ENCODE data around the gene RAMP1. TPM values are rescaled to one million over a fixed set of nuclear protein-coding genes. Genes with fewer than 3 reads are reported as not detected.

RAMP1 gene
- total and polyA plus RNA-seq, 9 of the 15 experiments (the other 6 are each of a cell fraction or from before 2014, with no cell fraction given): 0.72 to 0.77 TPM; not detected in 7

DNA sequence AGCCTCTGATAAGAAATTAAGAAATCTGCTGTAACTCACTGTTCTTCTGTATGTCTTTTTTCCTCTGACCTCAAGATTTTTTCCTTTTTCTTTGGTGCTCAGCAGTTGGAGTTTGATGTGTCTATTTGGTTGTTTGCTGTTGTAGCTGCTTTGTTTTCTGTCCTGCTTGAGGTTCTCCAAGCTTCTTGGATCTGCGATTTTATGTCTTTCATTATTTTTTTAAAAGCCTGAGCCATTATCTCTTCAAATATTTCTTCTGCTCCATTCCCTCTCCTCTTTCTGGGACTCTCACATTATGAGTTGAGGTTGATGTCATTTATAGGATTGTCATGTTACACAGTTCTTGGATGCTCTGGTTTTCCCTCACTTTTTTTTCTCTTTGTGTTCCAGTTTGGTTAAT is 47.7 kb downstream of the RAMP1 start:
- intact Hi-C loops (cut with micrococcal nuclease) (no loop called here), in situ Hi-C loops (cut with MboI) (no loop called here)
- no peaks in the 10 kb centered on the region for H3K27me3 ChIP-seq (ENCODE audit: control insufficient read depth in 2 of 2, insufficient read depth in 2 of 2, low read length in 2 of 2)
- TF ChIP-seq TRIM28 (IDR thresholded peaks at IDR 0.05): peak; percentile 48; the same call in 1 of the 2 replicates
- no peak for TF ChIP-seq NELFE (IDR thresholded peaks at IDR 0.05; ENCODE audit: insufficient read depth, insufficient read length)
- H4K20me1 ChIP-seq (replicated peaks; ENCODE audit: control insufficient read depth, insufficient read depth, low read length): no peaks in the 10 kb centered on the region
- H3K36me3 ChIP-seq (ENCODE audit: control insufficient read depth, insufficient read depth, low read length): no peaks in the 10 kb centered on the region; the same call in 2 of the 3 replicates
- peaks cover 4% of the 10 kb centered on the region; the same call in 1 of the 2 replicates for H3K9me3 ChIP-seq (replicated peaks; ENCODE audit: control insufficient read depth, insufficient read depth, low read depth, low read length)
- no peak for ATAC-seq
- H3K4me2 ChIP-seq (ENCODE audit: insufficient read depth, low read length): no peak overlapping the region
- H3K9me1 ChIP-seq (ENCODE audit: control insufficient read depth, insufficient read depth, low read length): no peaks in the 10 kb centered on the region
- no peak overlapping the region for H3K9ac ChIP-seq (ENCODE audit: insufficient read depth in 1 of 2, low read depth in 2 of 2, low read length in 2 of 2)
- CTCF ChIA-PET (ENCODE audit: low intra/inter-chr PET ratio): no interaction called here
- no peak for FAIRE-seq
- H3K79me2 ChIP-seq (ENCODE audit: control insufficient read depth, insufficient read depth, low read length): no peaks in the 10 kb centered on the region
- H3K27ac ChIP-seq (ENCODE audit: extremely low read depth, low read depth, low read length): no peak overlapping the region
- no TSS peak for BruUV-seq (replicated peaks)
- POLR2A ChIA-PET: no interaction called here
- H2AFZ ChIP-seq (ENCODE audit: low read depth, low read length): no peak overlapping the region
- 11% methylated on average over 1 of the region's 1 CpG for WGBS (ENCODE audit: insufficient coverage, low coverage, missing lambda C conversion rate)
- no peak overlapping the region for H3K4me3 ChIP-seq
- no peak for DNase-seq (ENCODE audit: extremely low read depth in 1 of 4, low spot score in 3 of 4)
- peaks cover 0 to 12% of the 10 kb centered on the region in 2 experiments; a peak in 3 of 5 replicates for H3K4me1 ChIP-seq (replicated peaks in 1 of 2; ENCODE audit: control insufficient read depth in 2 of 2, insufficient read depth in 2 of 2, low read length in 2 of 2)

- intact Hi-C loops (cut with micrococcal nuclease) (no loop called here), in situ Hi-C loops (cut with MboI) (no loop called here)
- POLR2A ChIA-PET: interaction anchor here (0.5 kb wide), 1 partner anchor 130 kb away, joined by 3 read pairs; no protein-coding TSS in a partner anchor
- H3K9me1 ChIP-seq (ENCODE audit: control insufficient read depth, insufficient read depth, low read length): no peaks in the 10 kb centered on the region
- DNase-seq (ENCODE audit: extremely low read depth in 1 of 4, low spot score in 3 of 4): no peak
- no peak overlapping the region for H3K4me2 ChIP-seq (ENCODE audit: insufficient read depth, low read length)
- H4K20me1 ChIP-seq (replicated peaks; ENCODE audit: control insufficient read depth, insufficient read depth, low read length): no peaks in the 10 kb centered on the region
- no peak for FAIRE-seq
- no peaks in the 10 kb centered on the region for H3K79me2 ChIP-seq (ENCODE audit: control insufficient read depth, insufficient read depth, low read length)
- CTCF ChIA-PET (ENCODE audit: low intra/inter-chr PET ratio): interaction anchor here (0.6 kb wide), 1 partner anchor 286 kb away, joined by 3 read pairs; no protein-coding TSS in a partner anchor
- peaks cover 4% of the 10 kb centered on the region; the same call in 1 of the 2 replicates for H3K9me3 ChIP-seq (replicated peaks; ENCODE audit: control insufficient read depth, insufficient read depth, low read depth, low read length)
- no peak overlapping the region for H3K9ac ChIP-seq (ENCODE audit: insufficient read depth in 1 of 2, low read depth in 2 of 2, low read length in 2 of 2)
- H3K27me3 ChIP-seq (ENCODE audit: control insufficient read depth in 2 of 2, insufficient read depth in 2 of 2, low read length in 2 of 2): no peaks in the 10 kb centered on the region
- peaks cover 0 to 11% of the 10 kb centered on the region in 2 experiments; a peak in 3 of 5 replicates for H3K4me1 ChIP-seq (replicated peaks in 1 of 2; ENCODE audit: control insufficient read depth in 2 of 2, insufficient read depth in 2 of 2, low read length in 2 of 2)
- no peak for ATAC-seq
- no peak overlapping the region for H2AFZ ChIP-seq (ENCODE audit: low read depth, low read length)
- H3K36me3 ChIP-seq (ENCODE audit: control insufficient read depth, insufficient read depth, low read length): no peaks in the 10 kb centered on the region; the same call in 2 of the 3 replicates
- no peak overlapping the region for H3K27ac ChIP-seq (ENCODE audit: extremely low read depth, low read depth, low read length)
- WGBS (ENCODE audit: insufficient coverage, low coverage, missing lambda C conversion rate): 32% methylated on average over 12 of the region's 13 CpGs
- no TSS peak for BruUV-seq (replicated peaks)
- H3K4me3 ChIP-seq: no peak overlapping the region
- no peak for TF ChIP-seq ZBTB43 (CRISPR knock-in tag; IDR thresholded peaks at IDR 0.05)
- no peak for TF ChIP-seq ZFP36 (IDR thresholded peaks at IDR 0.05; ENCODE audit: low read depth, low read length, partially characterized antibody)
- TF ChIP-seq, protein P1, sequence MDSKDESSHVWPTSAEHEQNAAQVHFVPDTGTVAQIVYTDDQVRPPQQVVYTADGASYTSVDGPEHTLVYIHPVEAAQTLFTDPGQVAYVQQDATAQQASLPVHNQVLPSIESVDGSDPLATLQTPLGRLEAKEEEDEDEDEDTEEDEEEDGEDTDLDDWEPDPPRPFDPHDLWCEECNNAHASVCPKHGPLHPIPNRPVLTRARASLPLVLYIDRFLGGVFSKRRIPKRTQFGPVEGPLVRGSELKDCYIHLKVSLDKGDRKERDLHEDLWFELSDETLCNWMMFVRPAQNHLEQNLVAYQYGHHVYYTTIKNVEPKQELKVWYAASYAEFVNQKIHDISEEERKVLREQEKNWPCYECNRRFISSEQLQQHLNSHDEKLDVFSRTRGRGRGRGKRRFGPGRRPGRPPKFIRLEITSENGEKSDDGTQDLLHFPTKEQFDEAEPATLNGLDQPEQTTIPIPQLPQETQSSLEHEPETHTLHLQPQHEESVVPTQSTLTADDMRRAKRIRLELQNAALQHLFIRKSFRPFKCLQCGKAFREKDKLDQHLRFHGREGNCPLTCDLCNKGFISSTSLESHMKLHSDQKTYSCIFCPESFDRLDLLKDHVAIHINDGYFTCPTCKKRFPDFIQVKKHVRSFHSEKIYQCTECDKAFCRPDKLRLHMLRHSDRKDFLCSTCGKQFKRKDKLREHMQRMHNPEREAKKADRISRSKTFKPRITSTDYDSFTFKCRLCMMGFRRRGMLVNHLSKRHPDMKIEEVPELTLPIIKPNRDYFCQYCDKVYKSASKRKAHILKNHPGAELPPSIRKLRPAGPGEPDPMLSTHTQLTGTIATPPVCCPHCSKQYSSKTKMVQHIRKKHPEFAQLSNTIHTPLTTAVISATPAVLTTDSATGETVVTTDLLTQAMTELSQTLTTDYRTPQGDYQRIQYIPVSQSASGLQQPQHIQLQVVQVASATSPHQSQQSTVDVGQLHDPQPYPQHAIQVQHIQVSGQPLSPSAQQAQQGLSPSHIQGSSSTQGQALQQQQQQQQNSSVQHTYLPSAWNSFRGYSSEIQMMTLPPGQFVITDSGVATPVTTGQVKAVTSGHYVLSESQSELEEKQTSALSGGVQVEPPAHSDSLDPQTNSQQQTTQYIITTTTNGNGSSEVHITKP (IDR thresholded peaks at IDR 0.05; ENCODE audit: partially characterized antibody): no peak
- no peak for TF ChIP-seq HMG20A (CRISPR knock-in tag; conservative IDR thresholded peaks at IDR 0.05)
- TF ChIP-seq ZNF212 (CRISPR knock-in tag; IDR thresholded peaks at IDR 0.05): no peak
- TF ChIP-seq, protein P2, sequence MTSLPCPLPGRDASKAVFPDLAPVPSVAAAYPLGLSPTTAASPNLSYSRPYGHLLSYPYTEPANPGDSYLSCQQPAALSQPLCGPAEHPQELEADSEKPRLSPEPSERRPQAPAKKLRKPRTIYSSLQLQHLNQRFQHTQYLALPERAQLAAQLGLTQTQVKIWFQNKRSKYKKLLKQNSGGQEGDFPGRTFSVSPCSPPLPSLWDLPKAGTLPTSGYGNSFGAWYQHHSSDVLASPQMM (CRISPR knock-in tag; IDR thresholded peaks at IDR 0.05): no peak
- TF ChIP-seq FOXM1 (IDR thresholded peaks at IDR 0.05; ENCODE audit: low read depth): no peak
- TF ChIP-seq FOXM1 (CRISPR knock-in tag; IDR thresholded peaks at IDR 0.05; ENCODE audit: low read depth): no peak
These were observed 49.8 kb downstream of the RAMP1 start for GRCh38 chr2:237909075-237909695.
